Inferior parietal cortex (tissue), 1 donor: ENCODE results near the gene DNHD1.
A peak's percentile ranks its signal among the peaks of the same experiment; 100 is the strongest.

Experiments
- DNase-seq: peaks from one replicate; pipeline ENCODE4 v3.0.0-alpha.2; 2016; ENCODE audit errors: extremely low spot score

Gene DNHD1

DNA sequence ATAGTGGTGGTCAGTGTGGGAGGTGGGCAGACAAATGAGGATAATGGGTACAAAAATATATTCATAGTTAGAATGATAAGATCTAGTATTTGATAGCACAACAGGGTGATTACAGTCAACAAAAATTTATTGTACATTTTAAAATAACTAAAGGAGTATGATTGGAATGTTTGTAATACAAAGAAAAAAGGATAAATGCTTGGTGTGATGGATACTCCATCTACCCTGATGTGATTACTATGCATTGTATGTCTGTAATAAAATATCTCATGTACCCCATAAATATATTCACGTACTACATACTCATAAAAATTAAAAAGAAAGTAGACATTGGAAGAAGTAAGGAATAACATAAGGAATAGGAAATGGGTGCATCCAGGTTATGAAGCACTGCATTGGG, 90.9 kb downstream of the DNHD1 start:
- no peak for DNase-seq

DNA sequence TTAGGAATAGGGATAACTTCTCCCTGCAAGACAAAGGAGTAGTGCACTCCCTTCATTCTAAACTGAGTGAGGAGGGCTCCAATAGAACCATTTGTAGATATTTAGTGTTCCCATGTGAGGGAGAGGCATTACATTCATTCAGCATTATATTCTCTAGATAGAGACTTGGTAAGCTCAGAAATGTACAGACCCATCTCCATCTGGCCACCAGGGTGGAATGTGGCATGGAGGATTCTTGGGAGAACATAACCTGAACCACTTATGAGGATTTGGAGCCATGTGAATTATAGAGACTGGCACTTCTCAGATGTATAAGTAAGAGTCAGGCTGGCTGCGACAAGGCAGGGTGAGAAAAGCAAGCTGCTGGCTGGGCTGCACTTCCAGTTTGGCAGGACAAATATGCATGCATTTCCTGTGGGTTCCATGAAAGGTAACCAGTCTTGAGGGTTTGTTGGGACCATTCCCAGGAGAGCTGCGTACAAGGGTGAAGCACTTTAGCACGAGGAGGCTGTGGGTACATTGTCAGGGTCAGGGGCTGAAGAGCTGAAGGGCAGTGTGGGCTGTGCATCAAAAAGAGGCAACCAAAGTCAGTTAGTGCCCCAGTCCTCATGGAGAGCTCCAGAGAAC, 97.2 kb downstream of the DNHD1 start:
- DNase-seq: no peak

DNA sequence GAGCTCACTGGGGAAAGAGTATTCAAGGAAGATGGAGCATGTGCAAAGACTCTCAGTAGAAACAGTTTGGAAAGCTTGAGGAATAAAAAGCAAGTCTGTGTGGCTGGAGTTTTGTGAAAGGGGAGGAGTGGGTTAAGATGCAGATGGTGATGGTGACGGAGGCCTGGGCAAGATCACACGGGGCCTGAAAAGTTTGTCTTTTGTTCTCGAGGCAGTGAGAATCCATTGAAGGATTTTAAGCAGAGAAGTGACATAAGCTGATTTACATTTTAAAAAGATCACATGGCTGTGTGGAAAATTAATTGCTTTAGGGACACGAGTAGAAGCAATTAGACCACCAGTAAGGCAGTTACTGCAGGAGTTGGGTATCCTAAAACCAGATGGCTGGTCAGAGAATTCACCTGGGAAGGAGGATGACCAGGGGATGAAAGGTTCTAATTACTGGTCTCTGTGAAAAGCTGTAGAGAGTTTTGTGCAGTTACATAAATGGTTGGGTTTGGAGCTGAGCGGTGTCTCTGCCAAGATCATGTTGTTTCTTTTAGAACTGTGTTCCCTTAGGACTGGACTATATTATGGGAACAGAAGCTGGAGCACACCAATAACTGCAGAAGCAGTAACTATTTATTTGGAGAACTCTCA, 99.3 kb downstream of the DNHD1 start:
- DNase-seq: peak; percentile 67

DNA sequence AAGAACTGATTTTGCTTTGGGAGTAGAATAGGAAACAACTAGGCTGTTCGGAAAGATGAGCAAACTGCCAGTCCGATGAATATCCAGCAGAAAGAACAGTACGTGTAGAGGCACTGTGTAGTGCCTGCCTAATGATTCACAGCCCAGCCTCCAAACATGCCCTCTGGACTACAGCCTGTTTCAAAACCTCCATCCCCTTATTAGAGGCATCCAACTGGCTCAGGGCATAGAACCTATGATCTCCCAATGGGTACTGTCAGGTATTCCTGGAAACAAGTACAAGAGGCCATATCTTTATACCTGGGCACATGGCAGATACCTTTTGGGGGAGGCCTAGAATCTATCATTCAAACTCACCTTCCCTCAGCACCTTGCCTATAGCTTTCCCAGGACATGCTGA, 101.5 kb downstream of the DNHD1 start:
- no peak for DNase-seq

DNA sequence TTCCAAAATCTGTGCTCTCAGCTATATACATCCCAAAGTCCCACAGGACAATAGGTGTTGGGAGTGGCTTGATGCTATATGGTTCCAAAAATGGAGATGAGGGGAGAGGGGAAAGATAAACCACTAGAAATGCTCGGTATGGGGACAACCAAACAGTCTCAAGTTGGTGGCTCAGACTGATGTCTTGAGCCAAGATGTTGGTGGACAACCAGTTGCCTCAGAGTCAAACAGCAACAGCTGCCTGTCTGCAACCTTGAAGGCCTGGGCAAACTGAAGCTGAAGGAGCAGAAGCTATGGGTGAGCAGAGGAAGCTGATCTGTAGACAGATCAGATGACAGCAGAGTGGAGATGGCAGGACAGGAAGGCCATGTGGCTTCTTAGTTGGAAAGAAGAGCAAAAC, 102.4 kb downstream of the DNHD1 start:
- no peak for DNase-seq

DNA sequence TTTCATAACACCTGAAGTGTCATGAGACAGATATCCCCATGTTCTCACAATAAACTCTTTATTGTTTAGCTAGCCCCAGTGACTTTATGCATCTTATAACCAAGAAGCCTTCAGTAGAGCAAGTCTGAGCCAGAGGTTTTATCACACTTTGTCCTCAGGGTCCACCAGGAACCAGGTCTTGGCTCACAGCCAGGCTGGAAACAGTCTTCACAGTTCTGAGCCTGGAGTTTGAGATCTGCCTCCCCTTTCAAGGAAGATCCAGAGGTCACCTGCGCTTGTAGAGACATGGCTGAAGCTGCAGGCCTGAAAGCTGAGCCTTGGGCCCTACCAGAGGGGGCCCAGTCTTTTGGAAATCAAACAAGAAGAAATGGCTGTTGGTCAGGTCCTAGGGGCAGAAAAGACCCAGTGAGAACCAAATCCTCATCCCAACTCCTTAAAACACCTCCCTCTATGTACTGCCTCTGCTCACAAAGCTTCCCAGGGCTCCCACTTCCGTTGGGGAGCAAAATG, 102.9 kb downstream of the DNHD1 start:
- DNase-seq: no peak

GRCh38 chr11:6601041-6601461, 104.0 kb downstream of the DNHD1 start:
- DNase-seq: no peak

- DNase-seq: no peak
Observed at GRCh38 chr11:6602096-6602940, 105.2 kb downstream of the DNHD1 start.

DNA sequence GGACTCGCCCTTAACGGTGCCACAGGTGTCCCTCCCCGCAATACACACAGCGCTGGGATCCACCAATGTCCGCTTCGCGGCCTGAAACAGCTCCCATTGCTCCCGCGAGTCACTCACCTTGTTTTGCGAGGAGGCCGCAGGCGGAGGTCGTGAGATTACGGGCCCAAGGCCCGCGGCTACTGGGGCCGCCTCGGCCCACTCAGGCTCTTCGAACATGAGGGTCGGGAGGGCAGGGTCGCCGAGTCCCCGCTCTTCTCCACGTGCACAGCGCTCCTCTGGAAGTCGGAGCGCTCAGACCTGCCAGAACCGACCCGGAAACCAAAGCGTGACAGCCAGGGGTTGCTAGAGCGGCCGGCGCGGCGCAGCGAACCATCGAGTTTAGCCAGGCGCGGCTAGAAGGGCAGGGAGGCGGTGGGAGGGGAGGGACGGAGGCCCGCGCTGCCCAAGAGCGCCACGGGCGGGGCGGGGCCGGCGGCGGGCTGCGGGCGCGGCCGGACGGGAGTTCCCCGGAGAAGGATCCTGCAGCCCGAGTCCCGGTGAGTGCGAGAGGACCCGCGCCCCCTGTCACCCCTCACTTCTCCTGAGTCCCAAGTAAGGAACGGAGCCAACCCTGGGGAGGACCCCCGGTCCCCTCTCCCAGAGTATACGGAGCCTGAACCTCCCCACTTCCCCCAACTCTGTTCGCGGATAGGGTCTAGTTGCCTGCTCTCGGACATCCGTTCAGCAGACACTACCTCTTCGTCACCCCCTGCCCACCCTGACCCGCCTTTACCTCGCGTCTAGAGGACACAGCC, 106.4 kb downstream of the DNHD1 start, which contains the start of the genes ILK and RRP8:
ILK (plus strand) TSS at position 488 of the 794 bp plus-strand sequence. CDS start 498 bp downstream, outside the sequence.
RRP8 (minus strand) TSS at position 330 of the 794 bp plus-strand sequence; CDS start at position 216, 114 bp downstream.
- DNase-seq: peak; percentile 85

DNA sequence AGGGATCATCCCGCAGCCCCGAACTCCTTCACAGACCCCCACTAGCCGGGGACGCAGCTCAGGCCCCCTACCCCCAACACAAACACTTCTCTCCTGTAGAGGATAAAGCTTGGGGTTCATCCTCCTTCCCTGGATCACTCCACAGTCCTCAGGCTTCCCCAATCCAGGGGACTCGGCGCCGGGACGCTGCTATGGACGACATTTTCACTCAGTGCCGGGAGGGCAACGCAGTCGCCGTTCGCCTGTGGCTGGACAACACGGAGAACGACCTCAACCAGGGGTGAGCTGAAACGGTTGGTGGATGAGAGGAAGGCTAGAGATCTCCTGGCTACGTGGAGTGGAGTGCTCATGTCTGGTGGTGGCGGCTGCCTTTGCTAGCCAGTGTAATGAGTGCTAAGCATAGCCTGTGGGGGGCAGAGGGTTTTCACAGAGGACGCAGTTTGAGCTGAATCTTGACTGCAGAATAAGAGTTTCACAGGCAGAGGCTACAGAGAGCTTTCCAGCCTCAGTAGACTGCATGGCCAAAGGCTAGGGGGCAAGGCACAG, 107.1 kb downstream of the DNHD1 start:
- peak; percentile 62 for DNase-seq

DNA sequence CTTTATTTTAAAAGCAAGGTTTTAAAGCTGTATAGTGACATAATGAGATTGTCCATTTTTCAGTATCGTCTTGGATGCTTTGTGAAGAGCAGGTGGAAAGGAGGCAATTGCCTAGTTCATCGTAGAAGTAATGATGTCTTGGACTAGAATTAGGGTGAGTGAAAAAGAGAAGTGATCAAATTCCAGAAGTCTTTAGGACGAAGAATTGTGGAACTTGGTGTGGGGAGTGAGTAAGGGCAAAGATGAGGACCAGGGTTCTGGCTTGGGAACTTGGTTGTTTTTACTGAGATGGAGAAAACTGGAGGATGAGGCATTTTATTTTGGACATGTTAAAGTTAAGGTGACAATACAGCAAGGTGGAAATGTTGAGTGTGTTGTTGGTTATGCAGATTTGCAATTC, 107.7 kb downstream of the DNHD1 start:
- DNase-seq: no peak

GRCh38 chr11:6606471-6607189, 109.5 kb downstream of the DNHD1 start:
- DNase-seq: peak; percentile 69

DNA sequence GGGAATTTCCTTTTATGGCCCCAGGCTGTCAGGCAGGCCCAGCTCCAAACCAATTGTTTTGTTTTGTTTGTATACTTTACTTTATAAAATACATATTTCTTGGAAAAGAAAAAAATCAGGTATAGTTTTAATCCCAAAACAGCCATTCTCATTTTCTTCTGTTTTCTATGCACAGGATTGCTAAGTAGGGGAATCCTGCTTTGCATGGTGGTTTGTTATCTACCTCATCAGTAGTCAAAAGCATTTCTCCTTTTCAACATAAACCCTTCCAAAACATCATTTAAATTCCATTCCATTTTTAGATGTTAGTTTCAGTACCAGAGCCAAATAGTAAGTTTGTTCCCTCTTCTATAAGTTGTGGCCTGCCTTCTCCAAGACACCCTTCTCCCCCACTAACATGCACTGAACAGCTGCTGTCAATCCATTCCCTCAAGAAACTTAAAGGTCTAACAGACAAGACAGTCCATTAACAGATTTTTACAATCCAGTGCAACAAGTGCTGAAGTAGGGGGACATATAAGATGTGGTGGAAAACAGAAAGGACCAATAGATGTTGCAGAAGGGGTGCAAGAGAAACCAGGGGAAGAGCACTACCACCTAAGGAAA, 110.2 kb downstream of the DNHD1 start:
- no peak for DNase-seq

- no peak for DNase-seq
Observed at GRCh38 chr11:6608011-6608410, 110.9 kb downstream of the DNHD1 start.

DNA sequence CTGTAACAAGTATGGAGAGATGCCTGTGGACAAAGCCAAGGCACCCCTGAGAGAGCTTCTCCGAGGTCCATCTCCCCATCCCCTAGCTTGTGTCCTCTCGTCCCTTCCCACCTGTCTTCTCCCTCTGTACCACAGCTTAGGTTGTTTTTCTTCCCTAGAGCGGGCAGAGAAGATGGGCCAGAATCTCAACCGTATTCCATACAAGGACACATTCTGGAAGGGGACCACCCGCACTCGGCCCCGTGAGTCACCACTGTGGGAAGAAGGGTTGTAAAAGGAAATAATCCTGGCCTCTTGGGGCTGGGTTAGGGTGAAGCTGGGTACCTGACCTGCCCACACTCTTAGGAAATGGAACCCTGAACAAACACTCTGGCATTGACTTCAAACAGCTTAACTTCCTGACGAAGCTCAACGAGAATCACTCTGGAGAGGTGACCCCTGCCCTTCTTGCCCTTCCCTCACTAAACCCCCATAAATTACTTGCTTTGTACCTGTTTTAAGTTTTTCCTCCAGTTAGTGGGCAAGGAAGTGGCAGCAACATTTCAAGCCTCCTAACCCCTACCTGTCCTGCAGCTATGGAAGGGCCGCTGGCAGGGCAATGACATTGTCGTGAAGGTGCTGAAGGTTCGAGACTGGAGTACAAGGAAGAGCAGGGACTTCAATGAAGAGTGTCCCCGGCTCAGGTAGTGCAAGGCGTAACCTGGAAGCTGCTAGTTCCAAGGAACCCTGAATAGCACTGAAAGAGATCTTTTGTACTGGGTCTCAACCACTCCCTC, 111.8 kb downstream of the DNHD1 start:
- DNase-seq: no peak

- DNase-seq: no peak
Observed at GRCh38 chr11:6609502-6610015, 112.5 kb downstream of the DNHD1 start.

GRCh38 chr11:6610591-6610990, 113.5 kb downstream of the DNHD1 start:
- no peak for DNase-seq

DNA sequence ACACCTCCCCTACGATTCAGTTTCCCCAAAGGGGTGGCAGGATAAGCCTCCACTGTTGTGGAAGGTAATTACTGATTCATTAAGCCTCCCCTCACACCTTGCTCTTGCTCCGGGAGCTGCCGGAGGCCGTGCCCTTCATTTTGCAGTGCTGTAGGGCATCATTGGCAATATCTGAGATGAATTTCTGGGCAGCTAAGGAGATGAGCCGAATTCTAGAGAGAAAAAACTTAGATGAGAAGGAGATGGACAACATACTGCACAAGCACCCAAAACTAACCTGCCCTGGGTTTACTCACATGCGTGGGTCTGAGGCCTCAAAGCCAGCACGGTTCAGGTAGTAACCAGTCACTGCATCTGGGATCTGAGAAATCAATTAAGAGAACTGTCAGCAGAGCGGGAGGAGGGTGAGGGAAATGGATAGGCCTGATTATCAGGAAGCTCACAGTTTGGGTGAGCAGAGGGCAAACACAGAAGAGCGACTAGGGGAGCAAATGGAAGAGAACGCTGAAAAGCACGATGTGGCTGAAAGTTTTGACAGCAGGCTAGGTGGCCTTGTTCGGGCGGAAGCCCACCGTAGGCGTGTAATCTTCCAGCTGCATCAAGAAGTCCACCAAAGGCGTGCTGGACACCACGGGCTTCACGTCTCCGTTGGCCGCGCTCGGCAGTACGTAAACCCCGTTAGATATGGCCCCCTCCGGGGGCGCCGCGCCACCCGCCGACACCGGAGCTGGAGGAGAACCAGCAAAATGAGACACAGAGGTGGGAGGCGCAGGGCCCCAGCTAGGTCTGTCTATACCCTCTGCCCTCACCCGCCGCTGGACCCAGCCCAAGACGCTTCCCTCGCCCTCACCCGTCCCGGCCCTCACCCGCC, 114.2 kb downstream of the DNHD1 start:
- DNase-seq: no peak
